NCI-H1092 (cell line): Measurements from ENCODE around the gene IGSF9.

Experiments used
- DNase-seq: peaks from one replicate; lab custom pipeline; 2025; lab: John Stamatoyannopoulos, UW

The IGSF9 gene

GRCh38 chr1:159974350-159974965 lies 29.0 kb upstream of the IGSF9 start:
- DNase-seq, result no peak

- no peak for DNase-seq
These were observed 28.0 kb upstream of the IGSF9 start for GRCh38 chr1:159973350-159973940.

GRCh38 chr1:159972443-159973205 lies 27.2 kb upstream of the IGSF9 start:
- DNase-seq, result no peak

GRCh38 chr1:159970932-159971342 lies 25.5 kb upstream of the IGSF9 start:
- DNase-seq, result no peak

- DNase-seq, result no peak
These were observed 23.5 kb upstream of the IGSF9 start for GRCh38 chr1:159968901-159969300.

- no peak for DNase-seq
These were observed 19.9 kb upstream of the IGSF9 start for GRCh38 chr1:159965263-159965662.

GRCh38 chr1:159964144-159964543 lies 18.7 kb upstream of the IGSF9 start:
- DNase-seq, result no peak

- no peak for DNase-seq
These were observed 16.8 kb upstream of the IGSF9 start for GRCh38 chr1:159962176-159962575.

- DNase-seq, result no peak
These were observed 16.2 kb upstream of the IGSF9 start for GRCh38 chr1:159961636-159962035.

DNA sequence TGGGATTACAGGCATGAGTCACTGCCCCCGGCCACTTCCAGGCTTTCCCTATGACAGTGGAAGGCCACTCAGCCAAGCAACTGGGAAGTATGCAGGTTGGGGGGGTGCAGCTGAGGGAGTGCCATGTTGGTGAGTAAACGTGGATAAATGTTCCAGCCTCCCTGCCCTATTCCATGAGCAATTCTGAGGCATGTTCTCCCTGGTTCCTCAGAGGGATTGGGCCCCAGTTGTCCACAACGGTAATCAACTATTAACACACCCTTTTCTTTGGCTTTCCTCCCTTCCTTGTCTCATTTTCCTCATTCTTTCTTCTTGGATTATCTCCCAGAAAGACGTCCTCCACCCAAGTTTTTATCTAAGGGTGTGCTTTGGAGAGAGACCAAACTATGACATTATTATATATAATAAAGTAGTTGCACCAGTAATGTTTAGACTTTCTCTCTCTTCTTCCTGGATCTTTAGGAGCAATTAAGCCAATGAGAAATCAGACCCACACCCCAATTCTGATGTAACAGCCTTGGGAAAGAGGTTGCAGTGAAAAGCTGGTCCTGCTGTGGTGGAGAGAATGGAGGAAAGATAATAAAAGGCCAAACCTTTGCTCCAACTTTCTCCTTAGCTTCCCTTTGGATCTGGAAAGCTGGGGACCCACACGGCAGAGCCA lies 15.4 kb upstream of the IGSF9 start:
- DNase-seq, result no peak

GRCh38 chr1:159959451-159959850 lies 14.0 kb upstream of the IGSF9 start:
- DNase-seq, result no peak

DNA sequence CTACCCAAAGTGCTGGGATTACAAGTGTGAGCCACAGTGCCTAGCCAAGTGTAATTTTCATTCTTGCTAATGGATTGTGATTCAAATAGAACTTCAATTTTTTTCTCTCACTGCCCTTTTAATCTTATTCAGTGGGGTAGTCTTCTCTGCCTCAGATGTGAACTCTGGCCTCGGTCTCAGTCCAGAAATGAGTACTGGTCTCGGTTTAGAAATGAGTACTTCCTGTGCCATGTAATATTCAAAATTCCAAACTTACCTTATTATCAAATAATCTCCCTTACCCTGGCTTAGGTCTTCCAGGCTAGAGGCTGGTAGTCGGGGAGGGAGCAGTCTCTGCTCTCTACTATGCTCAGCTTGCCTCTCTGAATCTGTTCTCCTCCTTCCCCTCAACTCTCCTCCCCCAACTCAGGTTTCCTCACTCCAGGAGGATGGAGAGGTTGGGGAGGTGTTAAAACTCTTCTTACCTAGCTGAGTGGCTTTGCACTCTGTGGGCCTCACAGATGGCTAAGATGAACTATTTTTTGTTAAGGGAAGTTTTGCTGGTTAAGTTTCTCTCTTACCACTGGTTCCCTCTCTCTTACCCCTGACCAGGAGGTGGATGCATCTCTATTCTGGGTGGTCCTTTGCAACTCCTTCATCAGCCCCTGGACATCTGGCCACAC lies 13.4 kb upstream of the IGSF9 start:
- DNase-seq, result no peak

DNA sequence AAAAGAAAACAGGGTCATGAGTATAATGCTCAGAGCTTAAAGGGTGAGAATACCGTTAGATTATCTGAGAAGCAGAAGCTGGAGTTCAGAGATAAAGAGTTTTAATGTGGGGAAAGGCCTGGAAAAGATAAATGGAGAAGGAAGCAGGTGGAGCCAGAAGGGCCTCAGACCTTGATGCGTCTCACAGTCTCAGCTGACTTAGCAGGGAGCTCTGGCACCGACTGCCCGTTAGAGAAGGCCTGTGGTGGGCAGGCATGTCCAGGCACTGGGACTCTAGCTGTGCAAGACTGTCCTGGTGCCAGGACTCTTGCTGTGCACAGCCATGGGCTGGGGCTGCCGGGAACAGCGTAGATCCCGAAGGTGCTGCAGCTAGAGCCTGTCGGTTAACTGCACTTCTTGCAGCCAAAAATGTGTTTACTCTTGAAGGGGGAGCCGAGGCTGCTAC lies 12.4 kb upstream of the IGSF9 start:
- DNase-seq, result no peak

DNA sequence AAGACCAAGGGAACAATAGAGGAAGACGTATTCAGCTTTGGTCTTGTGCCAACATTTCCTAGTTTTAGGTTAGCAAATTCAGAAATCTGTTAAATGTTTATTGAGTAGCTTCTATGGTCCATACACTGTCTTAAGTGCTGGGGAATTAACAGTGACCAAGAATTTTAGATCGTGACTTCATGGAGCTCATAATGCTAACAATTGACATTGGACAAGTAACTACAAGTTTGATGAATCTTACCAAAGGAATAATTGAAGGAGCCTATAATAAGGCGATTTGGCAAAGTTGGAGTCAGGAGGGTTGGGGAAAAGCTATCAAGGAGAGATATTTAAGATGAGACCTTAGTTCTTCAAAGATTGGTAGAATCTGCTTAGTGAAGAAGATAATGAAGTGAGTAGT lies 10.0 kb upstream of the IGSF9 start:
- DNase-seq, result no peak

DNA sequence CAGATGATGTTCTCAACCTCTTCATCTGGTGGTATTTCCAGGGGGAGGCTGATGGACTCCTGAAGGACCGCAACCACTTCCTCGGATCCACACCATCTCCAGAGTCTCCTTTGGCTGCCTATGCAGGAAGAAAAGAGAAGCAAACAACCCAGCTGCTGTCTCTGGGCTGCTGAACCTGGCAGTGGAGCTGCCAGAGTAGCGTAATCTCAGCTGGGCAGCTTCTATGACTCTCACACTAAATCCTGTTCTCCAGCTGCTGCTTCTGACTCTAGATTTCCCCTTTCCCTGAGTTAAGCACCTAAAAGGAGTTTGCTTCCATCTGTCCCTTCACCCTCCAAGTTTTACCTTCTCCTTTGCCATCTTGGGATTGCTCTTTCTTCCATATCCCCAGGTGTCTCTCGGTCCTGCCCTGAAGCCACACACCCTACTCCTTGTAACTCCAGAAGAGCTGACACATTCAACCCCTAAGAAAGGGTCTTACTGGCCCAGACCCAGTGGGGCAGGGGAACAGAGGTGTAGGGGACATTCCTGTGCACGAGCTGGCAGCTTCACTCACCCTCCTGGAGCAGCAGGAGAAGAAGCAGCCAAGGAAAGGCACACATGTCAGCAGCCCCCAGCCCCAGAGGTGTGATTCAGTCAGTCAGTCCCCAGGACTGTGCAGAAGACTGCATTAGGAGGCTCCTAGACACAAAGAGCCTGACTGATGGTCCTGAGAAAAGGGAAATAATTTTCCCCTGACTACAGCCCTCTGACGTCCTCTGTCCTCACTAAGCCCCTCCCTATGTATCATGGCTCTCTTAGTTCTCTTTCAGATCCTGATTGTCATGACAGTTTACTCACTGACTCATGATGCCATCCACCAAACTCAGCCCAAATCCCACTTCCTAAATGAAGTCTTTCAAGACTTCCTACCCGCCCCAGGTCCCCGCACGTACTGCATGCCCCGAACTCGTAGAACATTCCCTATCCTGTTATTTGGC lies 8.4 kb upstream of the IGSF9 start, which contains the start of gene SLAMF9:
Gene SLAMF9, minus strand, starts transcription at position 702 of the 980 bp plus-strand sequence. Its CDS starts 100 bp downstream, at position 602.
- no peak for DNase-seq

- DNase-seq, result no peak
These were observed 7.5 kb upstream of the IGSF9 start for GRCh38 chr1:159952932-159953331.

- DNase-seq, result no peak
These were observed 6.1 kb upstream of the IGSF9 start for GRCh38 chr1:159951551-159951950.

- DNase-seq, result no peak
These were observed 5.6 kb upstream of the IGSF9 start for GRCh38 chr1:159951016-159951415.

DNA sequence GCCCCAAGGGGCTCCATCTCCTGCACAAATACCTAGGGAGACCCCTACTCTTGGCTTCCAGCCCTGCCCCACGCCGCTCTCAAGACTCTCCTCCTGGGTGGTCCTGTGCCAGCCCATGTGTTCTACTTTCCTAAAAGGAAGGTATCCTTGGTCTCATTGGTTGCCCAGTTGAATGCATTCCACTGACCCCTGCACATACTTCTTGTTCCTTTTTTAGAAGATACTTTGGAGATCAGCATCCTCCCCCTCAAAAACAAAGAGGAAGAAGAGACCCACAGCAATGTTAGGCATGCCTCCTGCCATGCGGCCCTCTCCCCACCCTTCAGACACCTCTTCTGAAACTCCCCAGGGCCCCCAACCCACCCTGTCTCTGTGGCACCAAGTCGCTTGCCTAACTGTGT lies 4.6 kb upstream of the IGSF9 start:
- no peak for DNase-seq

DNA sequence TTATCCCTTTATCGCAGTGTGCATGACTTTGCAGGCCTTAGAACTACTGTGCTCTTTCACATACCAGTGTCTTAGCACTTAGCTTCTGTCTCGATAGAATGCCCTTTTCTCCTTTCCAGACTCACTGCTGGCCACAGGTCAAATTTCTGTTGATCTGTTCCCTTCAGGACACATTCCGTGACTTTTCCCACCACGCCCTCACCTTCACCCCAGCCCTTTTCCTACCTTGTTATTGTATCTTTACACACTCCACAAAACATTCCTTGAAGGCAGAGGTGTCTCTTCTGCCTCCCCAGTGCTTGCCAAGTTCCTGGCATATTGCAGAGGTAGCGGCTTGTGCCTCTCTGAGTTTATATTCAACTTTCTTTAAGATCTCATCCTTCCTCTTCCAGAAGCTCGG lies 3.7 kb upstream of the IGSF9 start:
- no peak for DNase-seq

GRCh38 chr1:159947942-159948341 lies 2.5 kb upstream of the IGSF9 start:
- DNase-seq, result no peak
